Nephron (organoid): ENCODE results near the gene FDXR.
"Not testable (repeated sequence)": the region's sequence is repeated elsewhere in the genome, so short reads cannot be mapped to it uniquely, and the experiment has no call there.

Experiments
- H3K27ac Mint-ChIP-seq, 3 experiments: 2 replicates each; pipeline ENCODE4 v1.8.0; 2020; ENCODE audit warnings: mixed read lengths in 3 of 3, mild to moderate bottlenecking in 2 of 3, moderate library complexity in 1 of 3
- H3K27me3 Mint-ChIP-seq: 2 replicates; pipeline ENCODE4 v1.8.0; 2021; ENCODE audit warnings: low read depth, mild to moderate bottlenecking, moderate library complexity, mixed read lengths
- H3K36me3 Mint-ChIP-seq: 2 replicates; pipeline ENCODE4 v1.8.0; 2020; ENCODE audit warnings: low read depth, mixed read lengths
- H3K4me1 Mint-ChIP-seq: 2 replicates; pipeline ENCODE4 v1.8.0; 2020; ENCODE audit warnings: mixed read lengths
- H3K4me3 Mint-ChIP-seq, 3 experiments: 2 replicates each; pipeline ENCODE4 v1.8.0; 2020; ENCODE audit warnings: mild to moderate bottlenecking in 3 of 3, mixed read lengths in 3 of 3, moderate library complexity in 2 of 3
- H3K9me3 Mint-ChIP-seq: 2 replicates; pipeline ENCODE4 v1.8.0; 2020; ENCODE audit warnings: mixed read lengths
- CTCF ChIP-seq, 3 experiments: fragments of 200-600 bp; sonication (generic); IDR thresholded peaks; one replicate each; pipeline ENCODE4 v1.5.0; 2021; ENCODE audit warnings: antibody characterized with exemption in 3 of 3; ENCODE audit not compliant: unreplicated experiment in 3 of 3

Gene FDXR

GRCh38 chr17:74907012-74907411, 34.2 kb upstream of the FDXR start:
- Mint-ChIP-seq H3K9me3 (no peaks in the 10 kb centered on the region), H3K27me3 (peaks cover 50% of the 10 kb centered on the region), H3K4me1 (no peaks in the 10 kb centered on the region), H3K27ac (no peak overlapping the region), H3K4me3 (no peak overlapping the region), H3K36me3 (no peaks in the 10 kb centered on the region)
- TF ChIP-seq CTCF (IDR thresholded peaks at IDR 0.05; ENCODE audit: unreplicated experiment in 3 of 3): no peak

DNA sequence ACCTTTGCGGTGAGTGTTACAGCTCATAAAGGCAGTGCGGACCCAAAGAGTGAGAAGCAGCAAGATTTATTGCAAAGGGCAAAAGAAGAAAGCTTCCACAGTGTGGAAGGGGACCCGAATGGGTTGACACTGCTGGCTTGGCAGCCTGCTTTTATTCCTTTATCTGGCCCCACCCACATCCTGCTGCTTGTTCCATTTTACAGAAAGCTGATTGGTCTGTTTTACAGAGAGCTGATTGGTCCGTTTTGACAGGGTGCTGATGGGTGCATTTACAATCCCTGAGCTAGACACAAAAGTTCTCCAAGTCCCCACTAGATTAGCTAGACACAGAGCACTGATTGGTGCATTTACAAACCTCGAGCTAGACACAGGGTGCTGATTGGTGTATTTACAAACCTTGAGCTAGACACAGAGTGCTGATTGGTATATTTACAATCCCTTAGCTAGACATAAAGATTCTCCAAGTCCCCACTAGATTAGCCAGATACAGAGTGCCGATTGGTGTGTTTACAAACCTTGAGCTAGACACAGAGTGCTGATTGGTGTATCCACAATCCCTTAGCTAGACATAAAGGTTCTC, 33.5 kb upstream of the FDXR start:
- not testable (repeated sequence) for H3K4me3 Mint-ChIP-seq, H3K4me1 Mint-ChIP-seq, H3K36me3 Mint-ChIP-seq, H3K27ac Mint-ChIP-seq, H3K9me3 Mint-ChIP-seq
- H3K27me3 Mint-ChIP-seq: peaks cover 52% of the 10 kb centered on the region

GRCh38 chr17:74904687-74905409, 32.1 kb upstream of the FDXR start:
- Mint-ChIP-seq H3K36me3 (no peaks in the 10 kb centered on the region), H3K4me3 (no peak overlapping the region), H3K27me3 (peaks cover 54% of the 10 kb centered on the region), H3K4me1 (no peaks in the 10 kb centered on the region), H3K27ac (no peak overlapping the region), H3K9me3 (no peaks in the 10 kb centered on the region)
- TF ChIP-seq CTCF (IDR thresholded peaks at IDR 0.05; ENCODE audit: unreplicated experiment in 3 of 3): no peak

DNA sequence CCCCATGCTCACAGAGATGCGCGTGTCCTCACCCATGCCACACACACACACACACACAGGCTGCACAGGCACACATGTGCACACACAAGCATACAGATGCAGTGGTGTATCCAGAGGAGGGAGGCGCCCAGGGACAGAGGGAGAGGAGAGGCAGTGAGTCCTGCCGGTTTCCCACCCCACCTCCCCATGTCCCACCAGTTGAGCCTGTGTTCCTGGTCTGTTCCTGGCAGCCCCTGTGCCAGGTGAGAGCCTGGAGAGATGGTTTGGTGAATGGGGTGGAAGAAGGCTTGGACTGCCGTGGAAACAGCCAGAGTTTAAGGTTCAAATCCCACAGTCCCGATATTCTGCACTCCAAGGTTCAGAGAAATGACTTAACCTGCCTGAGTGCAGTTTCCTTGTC, 30.9 kb upstream of the FDXR start:
- no peak for TF ChIP-seq CTCF (IDR thresholded peaks at IDR 0.05; ENCODE audit: unreplicated experiment in 3 of 3)
- no peaks in the 10 kb centered on the region for H3K36me3 Mint-ChIP-seq
- H3K27ac Mint-ChIP-seq: no peak overlapping the region
- no peaks in the 10 kb centered on the region for H3K4me1 Mint-ChIP-seq
- peaks cover 50% of the 10 kb centered on the region for H3K27me3 Mint-ChIP-seq
- H3K9me3 Mint-ChIP-seq: no peaks in the 10 kb centered on the region
- H3K4me3 Mint-ChIP-seq: no peak overlapping the region

DNA sequence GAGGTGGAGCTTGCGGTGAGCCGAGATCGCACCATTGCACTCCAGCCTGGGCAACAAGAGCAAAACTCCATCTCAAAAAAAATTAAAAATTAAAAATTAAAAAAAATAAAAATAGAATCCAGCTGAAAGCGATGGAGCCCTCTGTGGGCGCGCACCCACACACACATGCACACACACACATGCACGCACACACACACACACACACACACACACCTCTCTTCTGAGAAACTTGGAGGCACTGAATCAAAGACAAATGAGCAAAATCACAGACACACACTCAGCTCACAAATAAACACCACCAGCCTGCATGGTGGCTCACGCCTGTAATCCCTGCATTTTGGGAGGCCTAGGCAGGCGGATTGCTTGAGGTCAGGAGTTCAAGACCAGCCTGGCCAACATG, 30.2 kb upstream of the FDXR start:
- no peak overlapping the region for H3K4me3 Mint-ChIP-seq
- H3K27me3 Mint-ChIP-seq: peaks cover 51% of the 10 kb centered on the region
- no peaks in the 10 kb centered on the region for H3K9me3 Mint-ChIP-seq
- H3K4me1 Mint-ChIP-seq: no peaks in the 10 kb centered on the region
- no peak for TF ChIP-seq CTCF (IDR thresholded peaks at IDR 0.05; ENCODE audit: unreplicated experiment in 3 of 3)
- no peaks in the 10 kb centered on the region for H3K36me3 Mint-ChIP-seq
- H3K27ac Mint-ChIP-seq: no peak overlapping the region

DNA sequence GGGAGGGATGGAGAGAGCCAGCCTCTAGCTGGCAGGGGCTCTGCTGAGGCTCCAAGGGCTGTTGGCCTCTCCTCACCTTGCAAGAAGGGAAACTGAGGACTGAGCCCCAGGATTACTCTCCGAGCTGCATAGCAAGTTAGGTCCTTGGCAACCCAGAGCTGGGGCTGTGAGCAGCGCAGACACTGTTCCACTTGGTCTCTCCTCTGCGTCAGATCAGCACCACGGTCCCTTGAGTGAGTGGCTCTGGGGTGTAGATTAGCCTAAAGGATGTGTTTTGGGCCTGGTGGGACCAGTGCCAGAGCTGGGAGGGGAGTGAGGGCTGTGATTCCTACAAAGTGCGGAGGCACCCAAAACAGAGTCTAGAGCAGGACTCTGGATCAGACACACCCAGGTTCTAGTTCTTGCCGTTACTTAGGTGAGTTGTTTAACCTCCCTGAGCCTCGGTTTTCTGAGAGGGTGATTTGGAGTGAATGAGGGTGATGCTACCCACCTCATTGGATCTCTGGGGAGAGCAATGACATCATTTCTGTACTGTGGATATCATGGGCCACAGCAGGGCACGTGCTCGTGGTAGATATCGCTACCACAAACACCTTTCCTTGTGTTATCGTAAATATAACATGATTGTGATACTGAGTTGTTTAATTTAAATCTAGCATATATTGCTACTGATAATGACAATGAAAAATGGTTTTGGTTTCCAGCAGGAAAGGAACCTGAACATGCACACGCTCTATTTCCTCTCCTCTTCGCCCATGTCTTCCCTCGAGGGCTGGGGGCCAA, 28.8 kb upstream of the FDXR start:
- no peak overlapping the region for H3K27ac Mint-ChIP-seq
- peaks cover 61% of the 10 kb centered on the region for H3K27me3 Mint-ChIP-seq
- TF ChIP-seq CTCF (IDR thresholded peaks at IDR 0.05; ENCODE audit: unreplicated experiment in 3 of 3): no peak
- H3K4me1 Mint-ChIP-seq: no peaks in the 10 kb centered on the region
- H3K9me3 Mint-ChIP-seq: no peaks in the 10 kb centered on the region
- H3K36me3 Mint-ChIP-seq: no peaks in the 10 kb centered on the region
- H3K4me3 Mint-ChIP-seq: no peak overlapping the region
